NOMO-1 (cell line): ENCODE data around the gene TLX3.

ENCODE experiments used
- DNase-seq, 2 experiments: peaks; one replicate each; lab custom pipeline; 2025; ENCODE audit not compliant: unreplicated experiment in 2 of 2; lab: John Stamatoyannopoulos, UW

TLX3 gene

GRCh38 chr5:171300358-171300757 is 8.7 kb upstream of the TLX3 start:
- DNase-seq, result no peak

- no peak for DNase-seq
Observed at GRCh38 chr5:171306166-171306565, 2.9 kb upstream of the TLX3 start.

GRCh38 chr5:171306781-171307591 is 2.1 kb upstream of the TLX3 start:
- DNase-seq, result no peak

GRCh38 chr5:171307789-171308452 is 1.1 kb upstream of the TLX3 start:
- no peak for DNase-seq

- no peak for DNase-seq
Observed at GRCh38 chr5:171309276-171310211, 496 bp downstream of the TLX3 start.

GRCh38 chr5:171310212-171310818 is 1.3 kb downstream of the TLX3 start:
- no peak for DNase-seq

GRCh38 chr5:171310819-171311321 is 1.8 kb downstream of the TLX3 start:
- no peak for DNase-seq

DNA sequence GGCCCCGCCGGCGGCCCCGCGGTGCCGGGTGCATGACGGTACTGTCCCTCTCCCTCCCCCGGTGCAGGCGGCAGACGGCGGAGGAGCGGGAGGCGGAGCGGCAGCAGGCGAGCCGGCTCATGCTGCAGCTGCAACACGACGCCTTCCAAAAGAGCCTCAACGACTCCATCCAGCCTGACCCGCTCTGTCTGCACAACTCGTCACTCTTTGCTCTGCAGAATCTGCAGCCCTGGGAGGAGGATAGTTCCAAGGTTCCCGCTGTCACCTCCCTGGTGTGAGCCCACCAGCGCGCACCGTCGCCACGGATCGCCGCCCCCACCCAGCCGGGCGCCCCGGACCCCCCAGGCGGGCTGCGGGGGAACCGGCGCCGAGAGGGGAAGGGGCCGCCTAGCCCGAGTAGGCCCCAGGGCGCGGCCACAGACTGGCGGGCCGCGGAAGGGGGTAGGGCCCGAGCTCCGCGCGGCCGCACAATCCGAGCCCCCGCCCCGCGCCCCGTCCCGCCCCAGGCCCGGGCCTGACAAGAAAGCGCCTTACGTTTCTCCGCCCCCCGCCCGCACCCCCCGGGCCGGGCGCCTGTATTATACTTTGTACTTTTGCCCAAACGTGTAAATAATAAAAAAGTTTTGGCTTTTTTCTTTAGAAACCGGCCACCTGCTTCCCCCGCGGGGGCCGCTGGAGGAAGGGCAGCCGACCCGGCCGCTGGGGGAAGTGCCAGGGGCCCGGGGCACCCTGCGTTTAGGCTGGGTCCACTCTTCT is 2.5 kb downstream of the TLX3 start:
- peak; percentile 30 to 40 for DNase-seq

DNA sequence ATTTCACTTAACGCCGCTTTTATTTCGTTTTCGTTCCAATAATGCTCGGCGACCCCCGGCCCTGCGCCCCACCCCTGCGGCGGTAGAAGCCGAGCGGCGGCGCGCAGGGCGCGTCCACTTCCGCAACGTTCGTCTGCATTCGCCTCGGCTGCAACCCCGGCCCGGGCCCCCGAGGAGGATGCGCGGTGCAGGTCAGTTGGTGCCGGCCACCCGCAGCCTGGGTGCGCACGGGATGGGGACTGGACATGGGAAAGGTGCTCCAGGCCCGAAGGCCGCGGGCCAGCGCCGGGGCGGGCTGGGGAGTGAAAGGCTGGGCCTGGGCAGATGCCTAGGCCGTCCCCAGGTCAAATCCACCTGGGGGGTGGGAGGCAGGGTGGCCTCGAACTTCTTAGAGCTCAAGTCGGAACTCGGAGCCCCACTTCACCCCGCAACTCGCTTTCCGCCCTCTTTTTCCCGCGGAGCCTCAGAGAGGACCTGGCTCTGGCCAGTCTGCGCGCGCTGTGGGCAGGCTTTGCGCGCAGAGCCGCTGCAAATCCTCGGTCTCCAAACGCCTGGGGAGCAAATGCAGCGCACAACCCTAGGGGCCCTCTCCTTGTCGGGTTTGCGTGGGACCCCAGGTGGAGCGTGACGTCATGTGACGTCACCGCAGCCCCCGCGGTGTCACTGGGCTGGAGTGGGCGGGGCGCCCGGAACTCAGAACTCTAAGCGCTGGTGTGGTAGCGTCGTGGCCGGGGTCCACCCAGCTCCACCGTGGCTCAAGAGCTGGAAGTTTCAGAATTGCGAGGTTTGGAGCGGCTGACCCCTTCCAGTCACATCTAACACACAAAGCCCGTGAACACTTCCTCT is 3.3 kb downstream of the TLX3 start:
- peak; percentile 31 to 40 for DNase-seq

DNA sequence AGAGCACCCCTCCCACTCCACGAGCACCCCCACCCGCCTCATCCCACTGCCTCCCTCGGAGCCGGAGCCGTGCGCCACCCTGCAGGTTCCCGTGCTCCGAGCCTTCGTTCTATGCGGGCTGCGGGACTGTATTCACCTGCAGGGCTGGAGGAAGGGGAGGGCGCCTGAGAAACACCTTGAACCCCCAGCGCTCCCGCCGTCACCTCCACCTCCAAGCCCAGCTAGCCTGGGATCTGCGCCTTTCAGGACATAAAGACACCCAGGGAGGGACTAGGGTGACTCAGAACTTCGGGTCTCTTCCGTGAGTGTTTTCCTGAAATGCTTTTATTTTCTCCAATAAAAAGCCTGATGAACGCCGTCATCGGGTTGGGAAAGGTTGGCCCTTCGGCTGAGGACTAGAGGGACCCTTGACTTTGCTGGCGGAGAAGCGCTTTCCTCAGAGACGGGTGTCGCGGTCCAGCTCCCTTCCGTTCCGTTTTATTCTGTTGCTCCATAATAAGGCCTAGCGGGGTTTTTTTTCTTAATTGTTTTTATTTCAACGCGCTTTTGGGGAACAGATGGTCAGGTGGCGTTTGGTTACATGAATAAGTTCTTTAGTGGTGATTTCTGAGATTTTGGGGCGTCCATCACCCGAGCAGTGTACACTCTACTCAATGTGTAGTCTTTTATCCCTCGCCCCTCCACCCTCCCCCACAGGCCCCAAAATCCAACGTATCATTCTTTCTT is 4.6 kb downstream of the TLX3 start:
- no peak for DNase-seq

GRCh38 chr5:171314728-171315385 is 5.8 kb downstream of the TLX3 start:
- DNase-seq, result no peak

GRCh38 chr5:171315386-171315891 is 6.4 kb downstream of the TLX3 start:
- DNase-seq, result no peak

GRCh38 chr5:171315925-171316257 is 6.8 kb downstream of the TLX3 start:
- DNase-seq, result no peak

DNA sequence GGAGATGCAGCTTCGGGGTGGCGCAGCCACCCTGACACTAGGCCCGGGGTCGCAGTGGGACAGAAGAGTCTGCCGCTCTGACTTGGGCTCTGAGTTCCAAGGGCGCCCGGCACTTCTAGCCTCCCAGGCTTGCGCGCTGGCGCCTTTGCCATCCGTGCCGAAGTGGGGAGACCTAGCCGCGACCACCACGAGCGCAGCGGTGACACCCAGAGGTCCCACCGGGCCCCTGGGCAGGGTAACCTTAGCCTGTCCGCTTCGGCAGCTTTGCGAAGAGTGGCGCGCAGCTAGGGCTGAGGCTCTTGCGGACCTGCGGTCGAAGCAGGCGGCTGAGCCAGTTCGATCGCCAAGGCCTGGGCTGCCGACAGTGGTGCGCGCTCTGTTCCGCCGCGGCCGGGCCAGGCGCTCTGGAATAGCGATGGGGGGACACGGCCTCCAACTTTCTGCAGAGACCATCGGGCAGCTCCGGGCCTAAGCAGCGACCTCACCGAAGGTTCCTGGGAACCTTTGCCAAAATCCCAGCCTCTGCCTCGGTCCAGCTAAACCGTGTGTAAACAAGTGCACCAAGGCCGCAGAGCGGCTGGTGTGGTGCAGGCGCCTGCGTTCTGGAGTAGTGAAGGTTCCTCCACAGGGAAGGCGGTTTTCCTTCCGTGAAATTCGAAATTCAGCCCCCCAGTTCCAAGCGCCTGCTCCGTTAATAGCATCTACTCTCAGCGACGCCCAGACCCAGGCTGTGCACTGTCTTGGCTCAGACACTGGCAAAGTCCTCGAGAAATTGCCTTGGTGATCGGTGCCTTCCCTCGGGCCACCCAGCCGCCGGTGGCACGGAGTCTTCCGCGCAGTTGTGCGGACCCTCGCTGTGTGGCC is 7.4 kb downstream of the TLX3 start:
- no peak for DNase-seq

- DNase-seq, result no peak
Observed at GRCh38 chr5:171317230-171317629, 8.2 kb downstream of the TLX3 start.

- no peak for DNase-seq
Observed at GRCh38 chr5:171318026-171318425, 9.0 kb downstream of the TLX3 start.

GRCh38 chr5:171321447-171321846 is 12.4 kb downstream of the TLX3 start:
- no peak for DNase-seq
